Colonic mucosa (tissue), 4 donors: Measurements from ENCODE around the gene CYP21A2. TPM values are rescaled to one million over a fixed set of nuclear protein-coding genes. Genes with fewer than 3 reads are reported as not detected.
A peak's percentile ranks its signal among the peaks of the same experiment; 100 is the strongest.
"Not testable (repeated sequence)": the region's sequence is repeated elsewhere in the genome, so short reads cannot be mapped to it uniquely, and the experiment has no call there.

Experiments
- DNase-seq: peaks from one replicate; pipeline ENCODE4 v3.0.0-alpha.2; 2020
- H3K27ac ChIP-seq: fragments of 200-600 bp; one replicate; pipeline ENCODE4 v1.8.0; 2021
- H3K27me3 ChIP-seq: fragments of 200-600 bp; one replicate; pipeline ENCODE4 v1.8.0; 2021
- H3K36me3 ChIP-seq: fragments of 200-600 bp; one replicate; pipeline ENCODE4 v1.8.0; 2021
- H3K4me1 ChIP-seq: fragments of 200-600 bp; one replicate; pipeline ENCODE4 v1.8.0; 2021; ENCODE audit warnings: mild to moderate bottlenecking
- H3K4me3 ChIP-seq: fragments of 200-600 bp; one replicate; pipeline ENCODE4 v1.8.0; 2021
- H3K9ac ChIP-seq, 2 donors: one replicate each; pipeline ENCODE4 v1.7.0; 2013; ENCODE audit warnings: control low read depth in 2 of 2, low read depth in 2 of 2, low read length in 2 of 2
- H3K9me3 ChIP-seq: fragments of 200-600 bp; one replicate; pipeline ENCODE4 v1.8.0; 2021
- intact Hi-C: fragments of 100-400 bp; cut with DNase I; formaldehyde crosslinking; loops from one replicate; pipeline ENCODE4 v1.14.1; 2022
- total RNA-seq, 2 donors: library from RNA; stranded (reverse); fragmentation: NEBNext Ultra II Directional in 1 of 2; extraction: Animal tissue kit (Norgen Biotek cat#: 25700) in 1 of 2; gene quantifications; one replicate each; pipeline ENCODE4 v1.2.1, GENCODE V29; 2021
- TF ChIP-seq, protein P1 (sequence below): fragments of 200-600 bp; IDR thresholded peaks from one replicate; pipeline ENCODE4 v1.8.0; 2022; ENCODE audit warnings: antibody characterized with exemption, mild to moderate bottlenecking
- donor health status: healthy.
- donor health status: DM: no; HTN: no; CAD: no.
- donor health status: DM: no; HTN: no; CAD: no.

CYP21A2 gene
- total RNA-seq, 2 donors from 2014 or later: 3.3 TPM; not detected in 1

DNA sequence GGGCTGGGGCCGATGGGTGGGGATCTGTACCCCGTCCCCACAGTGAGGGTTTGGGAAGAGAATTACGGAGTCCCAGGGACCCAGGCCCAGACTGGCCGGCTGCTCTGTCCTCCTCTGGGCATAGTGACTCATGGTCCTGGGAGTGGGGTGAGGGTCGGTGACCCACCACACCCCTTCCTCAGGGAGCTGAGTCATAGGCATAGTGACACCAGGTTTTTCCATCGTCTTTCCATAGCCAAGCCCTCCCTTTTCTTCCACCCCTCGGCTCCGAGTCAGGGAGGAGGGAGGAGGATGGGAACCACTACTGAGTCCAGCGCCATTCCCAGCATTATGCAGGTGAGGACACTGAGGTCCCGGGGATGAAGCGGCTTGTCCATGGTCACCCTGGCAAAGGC, 8.9 kb downstream of the CYP21A2 start:
- H3K27ac ChIP-seq: no peak overlapping the region
- no peaks in the 10 kb centered on the region for H3K9me3 ChIP-seq
- no peaks in the 10 kb centered on the region for H3K36me3 ChIP-seq
- H3K4me1 ChIP-seq: no peaks in the 10 kb centered on the region
- H3K4me3 ChIP-seq: no peak overlapping the region
- intact Hi-C loops: no loop called here
- TF ChIP-seq, protein P1, sequence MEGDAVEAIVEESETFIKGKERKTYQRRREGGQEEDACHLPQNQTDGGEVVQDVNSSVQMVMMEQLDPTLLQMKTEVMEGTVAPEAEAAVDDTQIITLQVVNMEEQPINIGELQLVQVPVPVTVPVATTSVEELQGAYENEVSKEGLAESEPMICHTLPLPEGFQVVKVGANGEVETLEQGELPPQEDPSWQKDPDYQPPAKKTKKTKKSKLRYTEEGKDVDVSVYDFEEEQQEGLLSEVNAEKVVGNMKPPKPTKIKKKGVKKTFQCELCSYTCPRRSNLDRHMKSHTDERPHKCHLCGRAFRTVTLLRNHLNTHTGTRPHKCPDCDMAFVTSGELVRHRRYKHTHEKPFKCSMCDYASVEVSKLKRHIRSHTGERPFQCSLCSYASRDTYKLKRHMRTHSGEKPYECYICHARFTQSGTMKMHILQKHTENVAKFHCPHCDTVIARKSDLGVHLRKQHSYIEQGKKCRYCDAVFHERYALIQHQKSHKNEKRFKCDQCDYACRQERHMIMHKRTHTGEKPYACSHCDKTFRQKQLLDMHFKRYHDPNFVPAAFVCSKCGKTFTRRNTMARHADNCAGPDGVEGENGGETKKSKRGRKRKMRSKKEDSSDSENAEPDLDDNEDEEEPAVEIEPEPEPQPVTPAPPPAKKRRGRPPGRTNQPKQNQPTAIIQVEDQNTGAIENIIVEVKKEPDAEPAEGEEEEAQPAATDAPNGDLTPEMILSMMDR: no peak
- H3K27me3 ChIP-seq: no peaks in the 10 kb centered on the region
- DNase-seq: no peak
- H3K9ac ChIP-seq: no peak overlapping the region

GRCh38 chr6:32047539-32047854, 9.3 kb downstream of the CYP21A2 start:
- intact Hi-C loops: no loop called here
- H3K9ac ChIP-seq: no peak overlapping the region

GRCh38 chr6:32047855-32048766, 9.9 kb downstream of the CYP21A2 start:
- Histone ChIP-seq H3K9ac (peak overlapping the region in 1 of 2 donors; percentile 35), H3K4me3 (no peak overlapping the region), H3K27ac (no peak overlapping the region), H3K9me3 (no peaks in the 10 kb centered on the region), H3K27me3 (no peaks in the 10 kb centered on the region), H3K4me1 (no peaks in the 10 kb centered on the region), H3K36me3 (no peaks in the 10 kb centered on the region)
- TF ChIP-seq, protein P1: peak; percentile 87
- intact Hi-C loops: no loop called here
- peak; percentile 75 for DNase-seq

More at GRCh38 chr6:32047539-32047854, 9.3 kb downstream of the CYP21A2 start:
- no peak overlapping the region for H3K4me3 ChIP-seq
- no peaks in the 10 kb centered on the region for H3K9me3 ChIP-seq
- no peaks in the 10 kb centered on the region for H3K36me3 ChIP-seq
- H3K27ac ChIP-seq: no peak overlapping the region
- H3K4me1 ChIP-seq: no peaks in the 10 kb centered on the region
- H3K27me3 ChIP-seq: no peaks in the 10 kb centered on the region
- TF ChIP-seq, protein P1: no peak
- DNase-seq: no peak

GRCh38 chr6:32049149-32049548, 10.9 kb downstream of the CYP21A2 start:
- H3K27ac ChIP-seq, H3K9me3 ChIP-seq, intact Hi-C loops, H3K9ac ChIP-seq, H3K36me3 ChIP-seq, H3K4me3 ChIP-seq, H3K27me3 ChIP-seq, H3K4me1 ChIP-seq, DNase-seq: not testable (repeated sequence)

- H3K27me3 ChIP-seq, H3K9me3 ChIP-seq, intact Hi-C loops, H3K36me3 ChIP-seq, H3K4me1 ChIP-seq, DNase-seq, H3K27ac ChIP-seq, H3K9ac ChIP-seq, H3K4me3 ChIP-seq: not testable (repeated sequence)
Observed at GRCh38 chr6:32049736-32050135, 11.5 kb downstream of the CYP21A2 start.

GRCh38 chr6:32050562-32050961, 12.3 kb downstream of the CYP21A2 start:
- H3K9me3 ChIP-seq: no peaks in the 10 kb centered on the region
- no peak for DNase-seq
- no peak overlapping the region for H3K4me3 ChIP-seq
- intact Hi-C loops: no loop called here
- H3K9ac ChIP-seq: no peak overlapping the region
- H3K36me3 ChIP-seq: no peaks in the 10 kb centered on the region
- no peaks in the 10 kb centered on the region for H3K4me1 ChIP-seq
- H3K27ac ChIP-seq: no peak overlapping the region
- no peaks in the 10 kb centered on the region for H3K27me3 ChIP-seq
- TF ChIP-seq, protein P1: no peak

GRCh38 chr6:32052626-32053025, 14.4 kb downstream of the CYP21A2 start:
- H3K27ac ChIP-seq, H3K4me1 ChIP-seq, intact Hi-C loops, H3K4me3 ChIP-seq, H3K27me3 ChIP-seq, H3K9me3 ChIP-seq, H3K9ac ChIP-seq, H3K36me3 ChIP-seq, DNase-seq: not testable (repeated sequence)

GRCh38 chr6:32053314-32053713, 15.1 kb downstream of the CYP21A2 start:
- H3K9ac ChIP-seq, H3K27ac ChIP-seq, DNase-seq, H3K36me3 ChIP-seq, H3K27me3 ChIP-seq, H3K4me1 ChIP-seq, H3K4me3 ChIP-seq, intact Hi-C loops, H3K9me3 ChIP-seq: not testable (repeated sequence)

GRCh38 chr6:32055756-32056155, 17.5 kb downstream of the CYP21A2 start:
- H3K9me3 ChIP-seq, intact Hi-C loops, DNase-seq, H3K9ac ChIP-seq, H3K36me3 ChIP-seq, H3K27me3 ChIP-seq, H3K4me3 ChIP-seq, H3K27ac ChIP-seq, H3K4me1 ChIP-seq: not testable (repeated sequence)
